Esophagus squamous epithelium (tissue), 5 donors: ENCODE results near the gene CALML5. TPM values are rescaled to one million over a fixed set of nuclear protein-coding genes. Genes with fewer than 3 reads are reported as not detected.

Experiments used
- DNase-seq: peaks from one replicate; lab custom pipeline; 2025; lab: John Stamatoyannopoulos, UW
- H3K27ac ChIP-seq, 4 donors: fragments of 200-600 bp; sonication (generic); one replicate each; pipeline ENCODE4 v1.5.1; 2016 to 2019; ENCODE audit warnings: mild to moderate bottlenecking in 1 of 4
- H3K27me3 ChIP-seq, 4 donors: fragments of 200-600 bp; sonication (generic); 1 replicate in 3 of 4; 2 replicates in 1 of 4; pipeline versions ENCODE4 v1.5.1 to v1.6.0; 2017 to 2021; ENCODE audit warnings: antibody characterized with exemption in 1 of 4
- H3K36me3 ChIP-seq, 3 donors: fragments of 200-600 bp; sonication (generic); one replicate each; pipeline ENCODE4 v1.5.1; 2016 to 2019
- H3K4me1 ChIP-seq, 3 donors: fragments of 200-600 bp; sonication (generic); one replicate each; pipeline ENCODE4 v1.5.1; 2017 to 2019
- H3K4me3 ChIP-seq, 4 donors: fragments of 200-600 bp; sonication (generic); 1 replicate in 3 of 4; 2 replicates in 1 of 4; pipeline ENCODE4 v1.5.1; 2016 to 2019; ENCODE audit warnings: mild to moderate bottlenecking in 2 of 4, moderate library complexity in 1 of 4
- H3K9me3 ChIP-seq, 3 donors: fragments of 200-600 bp; sonication (generic); one replicate each; pipeline ENCODE4 v1.5.1; 2016 to 2019
- CTCF ChIP-seq, 6 experiments: fragments of 450-650 bp in 4 of 6; fragments of 200-600 bp in 2 of 6; sonication (generic) in 2 of 6; IDR thresholded peaks; one replicate each; pipeline ENCODE4 v1.5.1; 2016 to 2019; ENCODE audit warnings: antibody characterized with exemption in 6 of 6, mild to moderate bottlenecking in 4 of 6, moderate library complexity in 4 of 6
- POLR2A ChIP-seq, 4 donors: fragments of 450-650 bp; IDR thresholded peaks; one replicate each; pipeline ENCODE4 v1.6.1; 2017; ENCODE audit warnings: antibody characterized with exemption in 4 of 4, mild to moderate bottlenecking in 4 of 4, moderate library complexity in 3 of 4
- WGBS, 2 donors: methylation state at CpG; one replicate each; pipeline ENCODE4 v1.1.5; 2018; 5-methylcytosine and 5-hydroxymethylcytosine counted together
- intact Hi-C: fragments of 100-400 bp; cut with DNase I; formaldehyde crosslinking; loops from one replicate; pipeline ENCODE4 v1.15.0; 2022
- total RNA-seq, 4 donors: library from RNA; depleted of rRNA; stranded (reverse); fragments of >200 nt; gene quantifications; one replicate each; pipeline ENCODE4 v1.1.0, GENCODE V29; 2016
- donor health status: DM: yes; HTN: yes; CAD: no.

The CALML5 gene
- total RNA-seq, 4 donors from 2014 or later, result 14.5 to 148 (median 22.6) TPM

GRCh38 chr10:5502061-5502521 is 2.7 kb upstream of the CALML5 start:
- H3K27me3 ChIP-seq, result no peaks in the 10 kb centered on the region
- peak overlapping the region; percentile 37 to 92 (median 63) for H3K27ac ChIP-seq
- H3K4me3 ChIP-seq, result no peak overlapping the region
- WGBS, 2 donors, result 39 to 64% methylated on average over 7 to 8 of the region's 12 CpGs
- no peak for TF ChIP-seq CTCF (IDR thresholded peaks at IDR 0.05)
- TF ChIP-seq POLR2A (IDR thresholded peaks at IDR 0.05), result no peak
- peaks cover 37 to 91% (median 52%) of the 10 kb centered on the region in 3 donors for H3K4me1 ChIP-seq
- intact Hi-C loops, result no loop called here
- no peaks in the 10 kb centered on the region for H3K36me3 ChIP-seq
- no peaks in the 10 kb centered on the region for H3K9me3 ChIP-seq
- no peak for DNase-seq

DNA sequence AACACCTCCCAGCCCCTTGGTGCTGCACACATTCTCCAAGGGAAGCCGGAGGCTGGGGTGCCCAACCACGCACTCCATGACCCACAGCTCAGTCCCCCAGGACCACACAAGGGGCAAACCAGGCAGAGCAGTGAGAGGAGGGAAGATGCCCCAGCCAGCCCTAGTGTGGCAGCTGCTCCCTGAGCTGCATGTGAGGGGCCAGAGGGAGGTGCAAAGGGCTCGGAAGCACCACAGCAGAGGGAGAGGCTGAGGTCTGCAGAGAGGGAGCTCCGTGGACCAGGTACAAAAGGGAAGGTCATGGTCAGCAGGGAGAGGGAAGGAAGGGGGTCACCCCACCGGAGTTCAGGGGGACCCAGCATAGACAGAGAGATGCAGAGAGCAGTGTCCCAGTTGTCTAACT is 1.5 kb upstream of the CALML5 start:
- H3K9me3 ChIP-seq, result no peaks in the 10 kb centered on the region
- intact Hi-C loops, result no loop called here
- H3K4me3 ChIP-seq, result no peak overlapping the region
- no peaks in the 10 kb centered on the region for H3K27me3 ChIP-seq
- no peak for DNase-seq
- H3K27ac ChIP-seq, result peak overlapping the region in 3 of 4 donors; percentile 3 to 36 (median 11)
- no peaks in the 10 kb centered on the region for H3K36me3 ChIP-seq
- WGBS, 2 donors, result 66 to 82% methylated on average over 2 to 3 of the region's 5 CpGs
- peaks cover 28 to 85% (median 41%) of the 10 kb centered on the region in 3 donors for H3K4me1 ChIP-seq
- TF ChIP-seq POLR2A (IDR thresholded peaks at IDR 0.05), result no peak
- no peak for TF ChIP-seq CTCF (IDR thresholded peaks at IDR 0.05)

GRCh38 chr10:5500162-5500670 is 846 bp upstream of the CALML5 start:
- H3K36me3 ChIP-seq, result no peaks in the 10 kb centered on the region
- peak overlapping the region in 2 of 4 donors; percentile 3 to 44 for H3K27ac ChIP-seq
- H3K27me3 ChIP-seq, result no peaks in the 10 kb centered on the region
- 73 to 84% methylated on average over 4 to 5 of the region's 7 CpGs for WGBS, 2 donors
- H3K4me3 ChIP-seq, result no peak overlapping the region
- peaks cover 28 to 78% (median 41%) of the 10 kb centered on the region in 3 donors for H3K4me1 ChIP-seq
- intact Hi-C loops, result no loop called here
- TF ChIP-seq CTCF (IDR thresholded peaks at IDR 0.05), result no peak
- TF ChIP-seq POLR2A (IDR thresholded peaks at IDR 0.05), result no peak
- no peak for DNase-seq
- no peaks in the 10 kb centered on the region for H3K9me3 ChIP-seq

DNA sequence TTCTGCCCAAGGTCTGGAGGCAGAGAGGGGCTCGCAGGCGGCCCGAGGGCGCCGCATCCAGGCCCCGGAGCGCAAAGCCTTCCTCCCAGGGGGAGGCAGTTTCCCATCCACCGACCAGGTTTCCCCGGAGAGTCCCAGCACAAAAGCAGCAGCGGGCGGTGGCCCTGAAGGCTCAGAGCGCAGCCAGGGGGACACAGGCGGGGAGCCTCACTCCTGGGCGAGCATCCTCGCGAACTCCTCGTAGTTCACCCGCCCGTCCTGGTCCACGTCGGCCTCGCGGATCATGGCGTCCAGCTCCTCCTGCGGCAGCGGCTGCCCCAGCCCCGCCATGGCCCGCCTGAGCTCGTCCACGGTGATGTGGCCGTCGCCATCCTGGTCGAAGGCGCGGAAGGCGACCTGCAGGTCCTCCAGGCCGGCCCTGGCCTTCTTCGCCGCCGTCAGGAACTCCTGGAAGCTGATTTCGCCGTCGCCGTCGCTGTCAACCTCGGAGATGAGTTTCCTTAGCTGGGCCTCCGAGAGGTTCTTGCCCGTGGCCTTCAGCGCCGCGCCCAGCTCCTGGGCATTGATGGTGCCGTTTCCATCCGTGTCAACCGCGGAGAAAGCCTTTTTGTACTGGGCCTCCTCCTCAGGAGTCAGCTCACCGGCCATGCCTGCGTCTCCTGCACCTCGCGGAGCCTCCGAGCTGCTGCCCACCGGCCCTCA is 428 bp downstream of the CALML5 start:
- no peak overlapping the region for H3K27ac ChIP-seq
- no peak for DNase-seq

More for the DNA sequence above, 428 bp downstream of the CALML5 start:
- no peak for TF ChIP-seq CTCF (IDR thresholded peaks at IDR 0.05)
- TF ChIP-seq POLR2A (IDR thresholded peaks at IDR 0.05), result no peak
- Histone ChIP-seq H3K9me3 (no peaks in the 10 kb centered on the region), H3K4me3 (no peak overlapping the region), H3K36me3 (no peaks in the 10 kb centered on the region), H3K4me1 (peaks cover 26 to 65% (median 28%) of the 10 kb centered on the region in 3 donors), H3K27me3 (no peaks in the 10 kb centered on the region)
- WGBS, 2 donors, result 92 to 99% methylated on average over 15 to 29 of the region's 61 CpGs
- intact Hi-C loops, result no loop called here
